Astrocyte (in vitro differentiated cells and primary cell): ENCODE data around the gene TBL1XR1. TPM values are rescaled to one million over a fixed set of nuclear protein-coding genes. Genes with fewer than 3 reads are reported as not detected.
A peak's percentile ranks its signal among the peaks of the same experiment; 100 is the strongest.

ENCODE experiments used
- DNase-seq: peaks from one replicate; pipeline ENCODE4 v3.0.0-alpha.2; 2010; ENCODE audit warnings: low read depth
- FAIRE-seq: peaks from 2 replicates; lab custom pipeline; 2011; peaks lifted over from hg19 to GRCh38; lab: Jason Lieb, UNC
- H2AFZ ChIP-seq: 2 replicates; pipeline ENCODE4 v1.6.0; 2012; ENCODE audit warnings: low read depth, low read length, inconsistent platforms
- H3K27ac ChIP-seq: 2 replicates; pipeline ENCODE4 v1.5.1; 2011; ENCODE audit warnings: low read depth, low read length, inconsistent platforms
- H3K27me3 ChIP-seq: 2 replicates; pipeline ENCODE4 v1.6.0; 2011; ENCODE audit warnings: low read length, inconsistent platforms; ENCODE audit not compliant: insufficient read depth
- H3K36me3 ChIP-seq: 2 replicates; pipeline ENCODE4 v1.5.1; 2011; ENCODE audit warnings: low read length, inconsistent platforms; ENCODE audit not compliant: insufficient read depth
- H3K4me1 ChIP-seq: 2 replicates; pipeline ENCODE4 v1.5.1; 2011; ENCODE audit warnings: low read length, inconsistent platforms; ENCODE audit not compliant: insufficient read depth
- H3K4me2 ChIP-seq: 2 replicates; pipeline ENCODE4 v1.6.0; 2012; ENCODE audit warnings: low read length, inconsistent platforms
- H3K4me3 ChIP-seq: 2 replicates; pipeline ENCODE4 v1.5.1; 2011; ENCODE audit warnings: low read depth, mild to moderate bottlenecking, low read length, inconsistent platforms; ENCODE audit not compliant: insufficient read depth
- H3K79me2 ChIP-seq: 2 replicates; pipeline ENCODE4 v1.6.0; 2012; ENCODE audit warnings: mild to moderate bottlenecking, low read length, inconsistent platforms; ENCODE audit not compliant: insufficient read depth
- H3K9ac ChIP-seq: 2 replicates; pipeline ENCODE4 v1.6.0; 2012; ENCODE audit warnings: mild to moderate bottlenecking, low read length, inconsistent platforms
- H3K9me3 ChIP-seq: 2 replicates; pipeline ENCODE4 v1.5.1; 2012; ENCODE audit warnings: low read depth, mild to moderate bottlenecking, low read length, inconsistent platforms; ENCODE audit not compliant: insufficient read depth
- H4K20me1 ChIP-seq: 2 replicates; pipeline ENCODE4 v1.6.0; 2012; ENCODE audit warnings: low read length, inconsistent platforms; ENCODE audit not compliant: insufficient read depth
- H3K27ac Mint-ChIP-seq: one replicate; pipeline ENCODE4 v1.8.0; 2021; ENCODE audit warnings: mild to moderate bottlenecking, mixed read lengths; ENCODE audit not compliant: unreplicated experiment
- H3K27me3 Mint-ChIP-seq: one replicate; pipeline ENCODE4 v1.8.0; 2021; ENCODE audit warnings: low read depth, mixed read lengths; ENCODE audit not compliant: unreplicated experiment
- H3K36me3 Mint-ChIP-seq: one replicate; pipeline ENCODE4 v1.8.0; 2021; ENCODE audit warnings: low read depth, mixed read lengths; ENCODE audit not compliant: unreplicated experiment
- H3K4me1 Mint-ChIP-seq: one replicate; pipeline ENCODE4 v1.8.0; 2021; ENCODE audit warnings: low read depth, mixed read lengths; ENCODE audit not compliant: unreplicated experiment
- H3K4me3 Mint-ChIP-seq: one replicate; pipeline ENCODE4 v1.8.0; 2021; ENCODE audit warnings: mild to moderate bottlenecking, moderate library complexity, mixed read lengths; ENCODE audit not compliant: unreplicated experiment
- H3K9me3 Mint-ChIP-seq: one replicate; pipeline ENCODE4 v1.8.0; 2021; ENCODE audit warnings: mild to moderate bottlenecking, mixed read lengths; ENCODE audit not compliant: unreplicated experiment
- EZH2 ChIP-seq: IDR thresholded peaks from 2 replicates; pipeline ENCODE4 v1.6.1; 2012; ENCODE audit warnings: mild to moderate bottlenecking, low read length, inconsistent platforms; ENCODE audit not compliant: insufficient read depth
- total RNA-seq: library from RNA; stranded (reverse); gene quantifications from 2 replicates; pipeline ENCODE4 v1.2.1, GENCODE V29; 2021
- TF ChIP-seq, protein P1 (sequence below): IDR thresholded peaks from 2 replicates; pipeline ENCODE4 v1.5.1; 2011; ENCODE audit warnings: low read depth, mild to moderate bottlenecking, inconsistent platforms, low read length, moderate library complexity; ENCODE audit not compliant: insufficient read depth

The TBL1XR1 gene
- total RNA-seq, 1 donor from 2014 or later: 140 TPM

DNA sequence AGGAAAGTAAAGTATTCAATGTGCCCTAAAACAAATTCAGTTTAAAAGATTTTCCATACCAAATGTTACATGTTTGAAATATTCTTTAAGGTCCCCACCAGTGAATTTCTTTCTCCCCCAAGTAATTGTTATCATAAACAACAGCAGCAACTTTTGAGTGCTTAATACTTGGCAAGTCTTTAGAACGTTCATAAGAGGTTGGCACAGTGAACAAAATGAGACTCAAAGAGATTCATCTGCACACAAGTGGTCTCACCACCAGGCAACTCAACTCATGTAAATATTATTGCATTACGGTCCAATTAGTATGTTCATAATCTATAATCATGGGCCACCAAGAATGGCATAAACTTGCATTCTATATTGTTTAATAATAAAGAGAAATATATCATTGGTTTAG lies 98.7 kb downstream of the TBL1XR1 start:
- Mint-ChIP-seq H3K36me3 (peaks cover 8% of the 10 kb centered on the region), H3K27ac (no peak overlapping the region), H3K9me3 (peaks cover 3% of the 10 kb centered on the region), H3K4me3 (no peak overlapping the region), H3K27me3 (no peaks in the 10 kb centered on the region), H3K4me1 (peaks cover 19% of the 10 kb centered on the region)
- FAIRE-seq (no peak), DNase-seq (no peak)
- Histone ChIP-seq H3K4me1 (peaks cover 7% of the 10 kb centered on the region), H3K4me2 (no peak overlapping the region), H3K27ac (no peak overlapping the region), H3K79me2 (peaks cover 99% of the 10 kb centered on the region), H3K9ac (no peak overlapping the region), H2AFZ (no peak overlapping the region), H4K20me1 (peaks cover 87% of the 10 kb centered on the region), H3K36me3 (no peaks in the 10 kb centered on the region), H3K4me3 (no peak overlapping the region), H3K27me3 (no peaks in the 10 kb centered on the region), H3K9me3 (no peaks in the 10 kb centered on the region)
- no peak for TF ChIP-seq EZH2
- TF ChIP-seq, protein P1, sequence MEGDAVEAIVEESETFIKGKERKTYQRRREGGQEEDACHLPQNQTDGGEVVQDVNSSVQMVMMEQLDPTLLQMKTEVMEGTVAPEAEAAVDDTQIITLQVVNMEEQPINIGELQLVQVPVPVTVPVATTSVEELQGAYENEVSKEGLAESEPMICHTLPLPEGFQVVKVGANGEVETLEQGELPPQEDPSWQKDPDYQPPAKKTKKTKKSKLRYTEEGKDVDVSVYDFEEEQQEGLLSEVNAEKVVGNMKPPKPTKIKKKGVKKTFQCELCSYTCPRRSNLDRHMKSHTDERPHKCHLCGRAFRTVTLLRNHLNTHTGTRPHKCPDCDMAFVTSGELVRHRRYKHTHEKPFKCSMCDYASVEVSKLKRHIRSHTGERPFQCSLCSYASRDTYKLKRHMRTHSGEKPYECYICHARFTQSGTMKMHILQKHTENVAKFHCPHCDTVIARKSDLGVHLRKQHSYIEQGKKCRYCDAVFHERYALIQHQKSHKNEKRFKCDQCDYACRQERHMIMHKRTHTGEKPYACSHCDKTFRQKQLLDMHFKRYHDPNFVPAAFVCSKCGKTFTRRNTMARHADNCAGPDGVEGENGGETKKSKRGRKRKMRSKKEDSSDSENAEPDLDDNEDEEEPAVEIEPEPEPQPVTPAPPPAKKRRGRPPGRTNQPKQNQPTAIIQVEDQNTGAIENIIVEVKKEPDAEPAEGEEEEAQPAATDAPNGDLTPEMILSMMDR: no peak

DNA sequence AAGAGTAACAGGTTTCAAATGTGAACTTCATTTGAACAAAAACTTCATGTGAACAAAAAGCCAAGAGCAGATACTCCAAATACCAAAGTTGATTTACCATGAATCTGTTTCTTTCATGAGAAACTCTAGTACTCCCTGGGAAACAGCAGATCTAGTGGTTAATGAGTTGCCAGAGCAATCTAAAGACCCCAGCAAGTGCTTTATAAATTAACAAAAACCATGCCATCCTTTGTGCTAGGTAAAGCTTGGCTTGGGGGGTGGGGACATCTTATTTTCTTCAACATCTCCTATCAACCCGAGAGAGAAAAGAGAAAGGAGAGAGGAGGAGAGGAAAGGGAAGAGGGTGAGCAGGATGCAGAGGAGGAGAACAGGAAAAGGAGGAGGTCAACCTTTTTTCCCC lies 100.7 kb downstream of the TBL1XR1 start:
- H3K27me3 Mint-ChIP-seq: no peaks in the 10 kb centered on the region
- no peak overlapping the region for H3K4me3 Mint-ChIP-seq
- Histone ChIP-seq H3K27ac (no peak overlapping the region), H3K4me2 (no peak overlapping the region), H3K9ac (no peak overlapping the region), H3K27me3 (no peaks in the 10 kb centered on the region), H4K20me1 (peaks cover 85% of the 10 kb centered on the region), H2AFZ (no peak overlapping the region), H3K9me3 (no peaks in the 10 kb centered on the region), H3K36me3 (no peaks in the 10 kb centered on the region), H3K4me3 (no peak overlapping the region), H3K4me1 (no peaks in the 10 kb centered on the region), H3K79me2 (peaks cover 99% of the 10 kb centered on the region)
- DNase-seq: no peak
- peak overlapping the region; percentile 50 for H3K27ac Mint-ChIP-seq
- H3K36me3 Mint-ChIP-seq: peaks cover 15% of the 10 kb centered on the region
- no peak for FAIRE-seq
- TF ChIP-seq EZH2: no peak
- TF ChIP-seq, protein P1: no peak
- peaks cover 9% of the 10 kb centered on the region for H3K4me1 Mint-ChIP-seq
- peaks cover 4% of the 10 kb centered on the region for H3K9me3 Mint-ChIP-seq

DNA sequence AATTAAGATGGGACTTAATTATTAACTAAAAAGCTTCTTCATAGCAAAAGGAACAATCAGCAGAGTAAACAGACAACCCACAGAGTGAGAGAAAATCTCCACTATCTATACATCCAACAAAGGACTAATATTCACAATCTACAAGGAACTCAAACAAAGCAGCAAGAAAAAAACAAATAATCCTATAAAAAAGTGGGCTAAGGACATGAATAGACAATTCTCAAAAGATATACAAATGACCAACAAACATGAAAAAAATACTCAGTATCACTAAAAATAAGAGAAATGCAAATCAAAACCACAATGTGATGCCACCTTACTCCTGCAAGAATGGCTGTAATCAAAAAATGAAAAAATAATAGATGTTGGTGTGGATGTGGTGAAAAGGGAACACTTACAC lies 103.3 kb downstream of the TBL1XR1 start:
- H3K9me3 Mint-ChIP-seq: peaks cover 4% of the 10 kb centered on the region
- peaks cover 3% of the 10 kb centered on the region for H3K4me1 Mint-ChIP-seq
- H3K27me3 Mint-ChIP-seq: no peaks in the 10 kb centered on the region
- H3K9me3 ChIP-seq: no peaks in the 10 kb centered on the region
- no peak overlapping the region for H3K4me3 ChIP-seq
- H3K36me3 ChIP-seq: no peaks in the 10 kb centered on the region
- H3K27ac ChIP-seq: no peak overlapping the region
- H4K20me1 ChIP-seq: peaks cover 83% of the 10 kb centered on the region
- no peak overlapping the region for H3K9ac ChIP-seq
- H3K4me1 ChIP-seq: no peaks in the 10 kb centered on the region
- FAIRE-seq (no peak), DNase-seq (no peak)
- H3K27me3 ChIP-seq: no peaks in the 10 kb centered on the region
- peaks cover 16% of the 10 kb centered on the region for H3K36me3 Mint-ChIP-seq
- H2AFZ ChIP-seq: no peak overlapping the region
- TF ChIP-seq, protein P1: no peak
- TF ChIP-seq EZH2: no peak
- H3K27ac Mint-ChIP-seq: no peak overlapping the region
- H3K79me2 ChIP-seq: peaks cover 100% of the 10 kb centered on the region
- H3K4me2 ChIP-seq: no peak overlapping the region
- H3K4me3 Mint-ChIP-seq: no peak overlapping the region
